NCI-H1417 (cell line): ENCODE results near the gene SORD.
"Not testable (repeated sequence)": the region's sequence is repeated elsewhere in the genome, so short reads cannot be mapped to it uniquely, and the experiment has no call there.

ENCODE experiments used
- DNase-seq, 3 experiments: peaks; one replicate each; lab custom pipeline; 2025; lab: John Stamatoyannopoulos, UW

The SORD gene

GRCh38 chr15:45062301-45062700 is 39.3 kb downstream of the SORD start:
- not testable (repeated sequence) for DNase-seq

- no peak for DNase-seq
Observed at GRCh38 chr15:45064386-45064785, 41.4 kb downstream of the SORD start.

DNA sequence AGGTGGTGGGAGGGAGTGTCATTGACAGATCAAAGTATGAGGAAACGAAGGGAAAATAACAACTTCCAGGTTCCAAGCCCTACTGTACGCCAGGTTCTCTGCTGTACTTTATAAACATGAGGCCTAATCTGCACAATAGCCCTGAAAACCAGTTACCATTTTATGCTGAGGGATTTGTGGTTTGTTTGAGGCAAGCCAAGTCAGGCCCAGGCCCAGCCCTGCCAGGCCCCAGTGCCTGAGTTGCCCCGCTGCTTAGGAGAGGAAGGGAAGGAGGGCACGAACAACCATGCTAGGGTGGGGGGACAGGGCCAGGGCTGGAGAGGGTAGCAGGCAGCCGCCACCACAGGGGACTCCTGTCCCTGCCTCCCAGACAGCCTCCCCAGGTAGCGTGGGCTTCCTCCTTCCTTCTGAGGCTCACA is 47.0 kb downstream of the SORD start:
- DNase-seq: not testable (repeated sequence)

DNA sequence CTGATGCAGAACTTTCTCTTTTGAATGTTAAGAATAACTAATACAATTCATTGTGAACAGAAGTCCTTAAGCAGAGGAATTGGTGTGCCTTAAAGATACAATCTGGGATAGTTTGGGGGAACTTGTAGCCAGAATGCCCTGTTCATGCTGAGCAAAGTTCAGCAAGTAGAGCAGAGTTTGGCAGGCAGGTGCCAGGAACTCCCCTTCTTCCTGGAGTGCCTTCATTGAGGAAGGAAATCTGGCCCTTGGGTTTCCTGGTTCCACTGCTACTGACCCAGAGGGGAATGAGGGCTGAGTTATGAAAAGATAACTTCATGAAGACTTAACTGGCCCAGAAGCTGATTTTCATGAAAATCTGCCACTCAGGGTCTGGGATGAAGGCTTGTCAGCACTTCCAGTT is 50.6 kb downstream of the SORD start:
- not testable (repeated sequence) for DNase-seq

DNA sequence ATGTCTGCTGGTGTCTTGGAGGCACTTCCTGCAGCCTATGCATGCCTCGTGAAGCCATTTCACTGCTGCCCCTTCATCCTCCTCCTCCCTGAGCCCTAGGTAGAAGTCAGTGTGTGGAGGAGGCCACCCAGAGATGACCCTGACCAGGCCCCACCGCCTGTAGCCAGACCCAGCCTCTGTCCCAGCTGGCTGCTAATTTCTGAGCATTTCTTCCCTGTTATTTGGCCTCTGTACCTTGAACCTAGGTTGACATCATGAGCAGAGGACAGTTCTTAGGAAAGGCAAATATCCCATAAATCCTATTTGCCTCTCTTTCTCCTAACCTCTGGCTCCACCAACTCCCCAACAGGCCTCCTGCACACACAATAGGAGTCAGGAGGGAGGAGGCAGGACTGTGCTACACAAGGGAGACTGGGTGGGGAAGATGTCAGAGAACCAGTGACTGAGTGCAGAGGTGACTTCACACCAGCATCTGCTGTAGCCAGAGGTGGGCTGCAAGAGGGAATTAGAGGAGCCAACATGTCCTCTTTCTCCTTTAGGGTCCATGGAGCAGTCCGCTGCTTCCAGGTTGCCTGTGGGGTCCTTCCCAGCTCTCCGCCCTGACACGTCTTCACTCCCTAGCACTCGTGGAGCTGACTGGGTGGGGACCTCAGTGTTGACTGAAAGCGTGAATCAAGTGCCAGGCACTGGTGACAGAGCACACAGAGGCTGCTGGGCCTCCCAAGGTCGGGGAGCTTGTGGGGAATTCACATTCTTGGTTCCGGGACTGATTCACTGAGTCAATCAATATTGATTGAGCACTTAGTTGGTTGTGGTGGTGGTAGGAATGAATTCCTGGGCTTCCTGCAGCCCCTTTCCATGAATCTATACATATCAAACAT is 52.7 kb downstream of the SORD start:
- DNase-seq: not testable (repeated sequence)

DNA sequence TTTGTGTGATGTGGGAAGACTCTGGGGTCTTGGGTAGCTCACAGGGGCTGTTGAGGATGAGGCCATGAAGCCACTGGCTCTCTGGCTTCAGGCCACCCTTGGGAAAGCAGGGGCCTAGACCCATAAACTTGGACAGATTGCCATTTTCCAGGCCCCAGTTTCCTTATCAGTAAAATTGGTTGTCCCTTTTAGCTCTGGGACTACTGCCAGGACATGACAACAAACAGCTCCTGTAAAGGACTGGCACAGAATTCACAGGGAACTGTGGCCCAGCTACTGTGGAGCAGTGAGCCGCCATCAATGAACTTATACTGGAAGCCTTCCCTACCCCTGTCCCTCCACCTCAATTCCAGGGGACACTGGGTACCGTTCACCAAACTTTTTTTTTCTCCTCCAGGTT is 54.4 kb downstream of the SORD start:
- DNase-seq: not testable (repeated sequence)

DNA sequence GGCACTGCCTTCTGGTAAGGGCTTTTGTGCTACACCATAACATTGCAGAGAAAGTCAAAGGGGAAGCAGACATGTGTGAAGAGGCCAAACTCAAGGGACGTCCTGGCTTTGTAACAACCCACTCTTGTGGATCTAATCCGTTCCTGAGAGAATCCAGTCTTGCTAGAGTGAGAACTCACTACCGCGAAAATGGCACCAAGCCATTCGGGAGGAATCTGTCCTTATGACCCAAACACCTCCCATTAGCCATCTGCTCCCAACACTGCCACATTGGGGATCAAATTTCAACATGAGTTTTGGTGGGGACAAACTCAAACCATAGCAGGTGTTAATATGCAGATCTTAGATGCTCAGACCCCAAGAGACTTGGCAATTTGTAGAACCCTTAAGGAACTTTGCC is 56.2 kb downstream of the SORD start:
- DNase-seq: not testable (repeated sequence)

GRCh38 chr15:45079628-45080246 is 56.7 kb downstream of the SORD start:
- not testable (repeated sequence) for DNase-seq

DNA sequence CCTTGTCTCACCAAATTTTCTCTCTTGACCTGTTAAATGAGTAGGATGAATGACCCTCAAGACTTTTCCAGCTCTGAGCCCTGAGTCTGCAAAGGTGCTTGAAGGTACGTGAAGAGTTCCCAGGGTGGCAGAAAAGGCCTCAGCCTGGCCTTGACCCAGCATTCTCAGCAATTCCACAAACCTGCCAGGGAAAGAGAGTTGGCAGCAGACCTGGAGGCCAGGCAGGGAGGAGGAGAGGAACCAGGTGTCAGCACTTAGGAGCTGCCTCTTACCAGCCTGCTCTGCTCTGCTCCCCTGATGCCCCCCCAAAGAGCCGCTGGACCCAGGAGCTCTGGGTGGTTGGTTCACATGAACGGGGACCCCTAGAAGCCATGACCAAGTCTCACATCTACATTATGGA is 57.6 kb downstream of the SORD start:
- not testable (repeated sequence) for DNase-seq

DNA sequence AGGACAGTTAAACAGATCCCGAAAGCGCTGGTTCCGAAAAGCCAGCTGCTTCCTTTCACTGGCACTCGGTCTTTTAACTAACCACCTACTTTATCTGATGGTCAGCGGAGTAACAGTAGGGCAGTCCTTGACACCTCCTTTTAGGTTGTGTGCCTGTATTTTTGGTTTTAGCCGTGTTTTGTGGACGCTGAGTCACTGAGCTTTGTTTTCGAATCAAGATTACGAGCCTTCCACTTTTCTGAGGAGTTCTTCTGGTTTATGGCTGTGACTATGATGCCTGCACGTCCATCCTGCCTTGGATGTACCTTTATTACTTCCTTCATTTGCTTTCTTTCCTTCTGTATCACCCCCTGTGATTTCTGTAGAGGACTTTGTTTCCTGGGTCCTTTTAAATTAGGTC is 59.4 kb downstream of the SORD start:
- DNase-seq: not testable (repeated sequence)

DNA sequence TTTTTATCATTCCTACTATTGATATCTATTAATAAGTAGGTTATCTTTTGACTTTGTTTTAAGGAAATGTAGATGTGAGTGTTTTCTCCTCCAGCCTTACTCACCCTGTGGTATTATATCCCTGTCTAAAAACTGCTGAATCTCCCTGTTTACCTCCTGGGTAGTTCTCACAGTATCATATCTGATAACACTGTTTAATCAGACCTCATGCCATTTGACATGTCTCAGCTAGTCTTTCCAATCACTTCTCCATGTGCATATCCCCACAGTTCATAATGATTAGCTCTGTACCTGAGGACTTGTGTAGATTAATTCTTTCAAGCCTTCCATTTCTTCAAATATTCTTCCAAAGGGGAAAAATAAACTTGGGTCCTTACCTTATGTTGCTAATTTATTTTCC is 60.2 kb downstream of the SORD start:
- DNase-seq: no peak

- DNase-seq: no peak
Observed at GRCh38 chr15:45084163-45084562, 61.2 kb downstream of the SORD start.

- no peak for DNase-seq
Observed at GRCh38 chr15:45087513-45087912, 64.5 kb downstream of the SORD start.

DNA sequence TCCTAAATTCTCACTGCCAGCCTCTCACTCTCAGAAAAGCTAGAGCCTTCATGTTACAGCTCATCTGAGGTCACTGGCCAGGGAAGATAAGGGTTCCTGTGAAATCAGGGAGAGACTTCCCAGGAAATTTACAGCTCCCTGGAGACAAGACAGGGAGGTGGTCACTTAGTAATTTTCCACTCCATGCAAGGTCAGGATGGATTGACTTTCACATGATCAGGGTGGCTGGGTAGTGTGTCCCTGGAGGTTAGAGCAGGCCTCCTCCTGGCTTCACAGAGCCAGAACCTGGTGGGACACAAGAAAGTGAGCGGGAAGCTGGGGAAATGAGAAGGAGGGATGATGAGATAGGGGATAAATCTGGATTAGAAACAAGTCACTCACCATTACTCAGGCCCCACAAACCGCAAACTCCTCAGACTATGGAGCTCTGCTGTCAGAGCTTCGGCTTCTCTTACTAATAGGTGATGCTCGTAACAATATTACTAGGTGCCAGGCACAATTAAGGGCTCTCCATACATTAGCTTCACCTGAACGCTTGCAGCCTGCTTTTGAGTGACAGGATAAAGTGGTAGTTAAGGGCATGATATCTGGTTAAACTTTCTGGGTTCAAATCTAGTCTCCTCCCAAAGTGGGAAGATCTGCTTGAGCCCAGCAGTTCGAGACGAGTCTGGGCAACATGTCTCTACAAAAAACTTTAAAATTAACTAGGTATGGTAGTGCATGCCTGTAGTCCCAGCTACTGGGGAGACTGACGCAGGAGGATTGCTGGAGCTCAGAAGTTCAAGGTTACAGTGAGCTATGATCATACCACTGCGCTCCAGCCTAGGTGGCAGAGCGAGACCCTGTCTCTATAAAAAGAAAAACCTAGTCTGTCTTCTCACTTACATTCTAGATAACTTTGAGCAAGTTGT is 66.1 kb downstream of the SORD start:
- no peak for DNase-seq

GRCh38 chr15:45089712-45090373 is 66.8 kb downstream of the SORD start:
- no peak for DNase-seq

- no peak for DNase-seq
Observed at GRCh38 chr15:45091161-45091560, 68.2 kb downstream of the SORD start.

DNA sequence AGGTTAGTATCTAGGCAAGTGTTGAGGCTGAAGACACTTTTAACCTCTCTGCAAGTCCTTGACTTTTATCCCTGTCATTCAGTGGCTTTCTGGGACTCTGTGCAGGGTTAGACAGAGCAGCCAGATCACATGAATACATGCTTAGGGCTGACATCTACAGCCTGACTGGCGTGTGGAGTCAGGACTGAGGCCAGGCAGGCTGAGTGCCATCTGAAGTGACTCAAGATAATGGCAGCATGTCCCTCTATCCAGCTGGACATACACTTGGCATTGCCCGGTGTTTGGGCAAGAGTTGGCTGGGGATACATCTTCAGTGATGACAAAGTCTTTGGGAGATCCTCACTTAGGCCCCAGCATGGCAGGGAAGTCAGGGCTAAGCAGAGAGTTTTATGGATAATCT is 68.6 kb downstream of the SORD start:
- DNase-seq: no peak

DNA sequence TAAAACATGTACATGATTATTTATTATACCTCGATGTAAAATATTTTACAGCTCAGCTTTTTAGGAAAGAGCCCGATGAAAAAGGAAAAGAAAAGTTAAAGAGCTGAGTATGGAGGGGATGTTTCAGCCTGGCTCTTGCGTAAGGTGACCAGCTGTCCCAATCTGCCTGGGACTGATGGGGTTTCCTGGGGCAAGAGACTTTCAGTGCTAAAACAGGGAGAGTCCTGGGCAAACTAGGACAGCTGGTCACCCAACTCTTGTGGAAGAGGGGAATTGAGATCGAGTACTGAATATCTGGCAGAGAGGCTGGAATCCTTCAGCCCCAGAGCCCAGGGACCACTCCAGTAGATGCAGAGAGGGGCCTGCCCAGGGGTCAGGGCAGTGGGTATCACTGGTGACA is 70.0 kb downstream of the SORD start:
- no peak for DNase-seq

GRCh38 chr15:45093622-45094357 is 70.8 kb downstream of the SORD start:
- no peak for DNase-seq

- DNase-seq: no peak
Observed at GRCh38 chr15:45094358-45094730, 71.3 kb downstream of the SORD start.

- DNase-seq: no peak
Observed at GRCh38 chr15:45095661-45096060, 72.7 kb downstream of the SORD start.
